ENCODE measurements around the gene TGFB1I1. TPM values are rescaled to one million over a fixed set of nuclear protein-coding genes. Genes with fewer than 3 reads are reported as not detected.

TGFB1I1 gene
- total RNA-seq, 1 experiment from 2014 or later, result 9.3 TPM

DNA sequence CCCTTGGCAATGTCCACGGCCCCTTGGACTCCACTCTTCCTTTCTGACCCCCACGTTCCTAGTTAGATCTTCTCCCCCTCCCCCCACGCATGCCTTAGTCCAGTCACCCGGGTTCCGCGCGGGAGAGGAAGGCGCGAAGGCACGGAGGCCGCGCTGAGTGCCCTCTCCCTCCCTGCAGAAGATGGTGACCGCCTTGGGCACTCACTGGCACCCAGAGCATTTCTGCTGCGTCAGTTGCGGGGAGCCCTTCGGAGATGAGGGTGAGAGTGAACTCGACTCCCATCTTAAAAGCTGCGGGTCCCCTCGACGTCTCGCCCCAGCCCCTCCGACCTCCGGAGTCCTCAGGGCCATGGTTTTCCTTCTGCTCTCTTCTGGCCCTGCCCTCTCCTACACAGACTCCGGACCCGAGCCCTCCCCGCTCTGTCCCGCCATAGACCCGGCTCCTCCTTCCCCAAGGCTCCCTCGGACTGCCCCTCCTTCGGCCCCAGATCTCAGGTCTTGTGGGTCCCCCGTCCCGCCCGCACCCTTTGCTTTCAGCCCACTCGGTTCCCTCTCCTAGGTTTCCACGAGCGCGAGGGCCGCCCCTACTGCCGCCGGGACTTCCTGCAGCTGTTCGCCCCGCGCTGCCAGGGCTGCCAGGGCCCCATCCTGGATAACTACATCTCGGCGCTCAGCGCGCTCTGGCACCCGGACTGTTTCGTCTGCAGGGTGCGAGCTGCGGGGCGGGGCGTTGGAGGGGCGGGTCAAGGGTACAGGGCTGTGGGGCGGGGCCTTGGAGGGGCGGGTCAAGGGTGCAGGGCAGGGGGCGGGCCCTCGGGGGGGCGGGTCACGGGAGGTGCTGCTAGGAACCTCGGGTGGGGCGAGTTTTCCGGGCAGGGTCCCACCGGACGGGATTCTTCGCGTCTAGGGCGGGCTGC is 4.6 kb downstream of the TGFB1I1 start:
- peaks cover 18% of the 10 kb centered on the region for H3K4me1 Mint-ChIP-seq (ENCODE audit: low read depth, unreplicated experiment)
- no TSS peak for BruUV-seq (replicated peaks)
- peak; percentile 79 to 87 for DNase-seq
- H3K27me3 Mint-ChIP-seq (ENCODE audit: insufficient read depth, unreplicated experiment), result no peaks in the 10 kb centered on the region
- intact Hi-C loops (cut with micrococcal nuclease; ENCODE audit: unreplicated experiment), result loop anchor here (1.0 to 2.0 kb wide), 2 partner anchors 17 to 32 kb away; partner anchors contain the start of genes ARMC5 and RUSF1
- peaks cover 24% of the 10 kb centered on the region for H3K36me3 Mint-ChIP-seq (ENCODE audit: insufficient read depth, unreplicated experiment)
- peaks cover 3% of the 10 kb centered on the region for H3K4me1 ChIP-seq
- no peak for TF ChIP-seq CTCF (IDR thresholded peaks at IDR 0.05; ENCODE audit: insufficient read depth in 1 of 2, low read depth in 1 of 2, low read length in 1 of 2, severe bottlenecking in 1 of 2, unreplicated experiment in 1 of 2)
- ChIA-PET POLR2A (interaction anchor here (1.0 to 2.4 kb wide), 3 partner anchors 13 to 25 kb away, joined by 3 to 30 read pairs (median 3); partner anchors contain the start of gene ARMC5), CTCF (interaction anchor here (0.7 to 3.6 kb wide), 3 partner anchors 17 to 397 kb away, joined by 3 to 33 read pairs (median 4); partner anchors contain the start of genes ARMC5 and ZNF267)
- H3K27ac Mint-ChIP-seq (ENCODE audit: unreplicated experiment), result peak overlapping the region; percentile 86
- no peaks in the 10 kb centered on the region for H3K9me3 Mint-ChIP-seq (ENCODE audit: unreplicated experiment)
- H3K4me3 ChIP-seq (ENCODE audit: low read depth, low read length), result peak overlapping the region; percentile 81
- H3K4me3 Mint-ChIP-seq (ENCODE audit: unreplicated experiment), result peak overlapping the region; percentile 86
- H3K27me3 ChIP-seq (replicated peaks; ENCODE audit: control insufficient read depth, insufficient read depth, low read length), result no peaks in the 10 kb centered on the region
- no peaks in the 10 kb centered on the region for H3K9me3 ChIP-seq
- no peaks in the 10 kb centered on the region for H3K36me3 ChIP-seq (ENCODE audit: control insufficient read depth, insufficient read depth, low read length)

GRCh38 chr16:31477220-31478216 is 5.6 kb downstream of the TGFB1I1 start:
- BruUV-seq (replicated peaks), result no TSS peak
- H3K4me3 ChIP-seq (ENCODE audit: low read depth, low read length), result peak overlapping the region; percentile 81
- H3K9me3 ChIP-seq, result no peaks in the 10 kb centered on the region
- ChIA-PET POLR2A (interaction anchor here (1.0 to 2.4 kb wide), 3 partner anchors 14 to 25 kb away, joined by 3 to 30 read pairs (median 3); partner anchors contain the start of gene ARMC5), CTCF (interaction anchor here (0.7 to 3.6 kb wide), 4 partner anchors 18 to 396 kb away, joined by 3 to 33 read pairs (median 4); partner anchors contain the start of genes ARMC5, RUSF1 and ZNF267)
- intact Hi-C loops (cut with micrococcal nuclease; ENCODE audit: unreplicated experiment), result loop anchor here (1.0 to 2.0 kb wide), 2 partner anchors 18 to 31 kb away; partner anchors contain the start of genes ARMC5 and RUSF1
- no peaks in the 10 kb centered on the region for H3K36me3 ChIP-seq (ENCODE audit: control insufficient read depth, insufficient read depth, low read length)
- peak; percentile 63 to 73 for TF ChIP-seq CTCF (IDR thresholded peaks at IDR 0.05; ENCODE audit: insufficient read depth in 1 of 2, low read depth in 1 of 2, low read length in 1 of 2, severe bottlenecking in 1 of 2, unreplicated experiment in 1 of 2)
- Mint-ChIP-seq H3K27ac (ENCODE audit: unreplicated experiment) (peak overlapping the region; percentile 63), H3K27me3 (ENCODE audit: insufficient read depth, unreplicated experiment) (no peaks in the 10 kb centered on the region), H3K36me3 (ENCODE audit: insufficient read depth, unreplicated experiment) (peaks cover 22% of the 10 kb centered on the region), H3K4me1 (ENCODE audit: low read depth, unreplicated experiment) (peaks cover 13% of the 10 kb centered on the region), H3K9me3 (ENCODE audit: unreplicated experiment) (no peaks in the 10 kb centered on the region), H3K4me3 (ENCODE audit: unreplicated experiment) (peak overlapping the region; percentile 86)
- DNase-seq, result peak; percentile 88 to 89
- peaks cover 3% of the 10 kb centered on the region; the same call in 1 of the 2 replicates for H3K4me1 ChIP-seq
- H3K27me3 ChIP-seq (replicated peaks; ENCODE audit: control insufficient read depth, insufficient read depth, low read length), result no peaks in the 10 kb centered on the region

Data from Caco-2 (cell line).